NK-92 (cell line): ENCODE data around the gene PPFIBP2.

Experiments
- DNase-seq: peaks from one replicate; lab custom pipeline; 2025; ENCODE audit not compliant: unreplicated experiment; lab: John Stamatoyannopoulos, UW

PPFIBP2 gene

DNA sequence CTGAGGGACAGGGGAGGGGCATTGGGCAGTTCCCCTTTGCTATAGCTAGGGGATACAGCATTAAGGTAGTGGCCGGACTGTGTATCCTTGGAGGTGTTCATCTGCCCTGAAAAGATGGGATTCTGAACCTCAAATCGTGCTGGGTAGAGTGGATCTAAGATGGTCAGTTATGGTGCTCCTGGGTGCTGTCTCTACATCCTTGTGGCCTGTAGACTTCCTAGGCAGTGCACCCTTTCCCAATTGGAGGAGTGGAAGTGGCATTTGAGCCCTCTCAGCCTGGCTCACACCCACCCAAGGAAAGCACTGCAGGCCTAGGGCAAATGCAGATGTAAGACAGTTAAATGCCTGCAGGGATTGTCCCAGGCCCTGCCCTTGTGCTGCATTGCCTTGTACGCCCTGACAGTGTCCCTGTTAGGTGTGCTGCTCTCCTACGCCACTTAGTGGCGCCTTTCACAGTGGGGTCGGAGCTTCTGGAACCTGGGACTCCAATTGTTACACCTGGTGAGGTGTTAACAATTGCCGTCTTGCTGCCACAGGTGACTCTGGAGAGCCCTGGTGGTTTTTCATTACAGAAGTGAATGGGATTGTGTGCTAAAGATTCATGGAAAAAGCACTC, 35.0 kb downstream of the PPFIBP2 start:
- no peak for DNase-seq

DNA sequence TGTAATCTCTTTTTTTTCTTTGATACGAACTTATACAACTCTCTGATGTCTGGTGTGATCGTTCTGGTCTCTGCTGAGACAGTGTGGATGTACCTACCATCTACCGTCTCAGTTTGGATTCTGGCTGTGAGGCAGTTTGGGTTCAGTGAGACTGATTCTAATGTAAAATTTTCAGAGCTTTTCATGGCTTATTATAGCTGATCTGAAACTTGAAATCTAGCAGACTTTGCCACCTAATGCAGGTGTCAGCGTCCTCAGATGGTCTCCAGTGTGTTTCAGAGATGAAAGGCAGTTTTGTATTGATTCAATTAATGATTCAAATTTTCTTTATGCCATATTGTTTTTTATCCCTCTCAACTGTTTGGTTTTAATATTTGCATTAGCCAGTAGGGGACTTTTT, 35.9 kb downstream of the PPFIBP2 start:
- no peak for DNase-seq

DNA sequence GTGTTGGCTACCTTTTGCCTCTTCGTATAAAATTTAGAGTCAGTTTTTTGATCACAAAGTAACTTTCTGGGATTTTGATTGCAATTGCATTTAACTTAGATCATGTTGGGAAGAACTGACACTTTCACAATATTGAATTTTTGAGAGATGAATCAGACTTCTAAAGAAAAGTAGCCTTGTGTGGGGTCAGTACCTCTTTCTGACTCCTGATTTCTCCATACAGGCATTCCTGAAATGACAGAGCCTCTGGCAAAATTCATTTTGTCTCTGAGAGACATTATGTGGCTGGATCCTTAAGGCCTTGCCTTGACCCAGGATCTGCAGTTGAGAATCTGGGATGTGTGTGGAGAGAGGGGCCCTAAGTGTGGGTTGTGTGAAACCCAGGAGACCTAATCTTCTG, 37.8 kb downstream of the PPFIBP2 start:
- DNase-seq, result no peak

DNA sequence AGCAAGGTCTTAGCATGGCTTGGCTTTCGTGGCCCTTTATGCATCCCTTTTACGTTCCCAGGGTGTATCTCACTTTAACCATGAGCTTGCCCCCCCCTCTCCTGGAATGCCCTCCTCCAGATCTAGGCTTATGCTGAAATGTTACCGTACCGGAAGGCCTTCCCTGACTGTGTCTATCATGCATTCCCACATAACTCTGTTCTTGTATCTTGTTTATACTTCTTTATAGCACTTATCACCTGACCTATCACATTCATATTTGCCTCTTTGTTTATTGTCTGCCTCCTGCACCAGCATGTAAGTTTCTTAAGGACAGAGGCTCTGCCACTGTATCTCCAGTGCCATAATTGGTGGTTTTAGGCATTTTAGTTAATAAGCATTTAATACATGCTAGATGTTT, 38.9 kb downstream of the PPFIBP2 start:
- DNase-seq, result no peak

DNA sequence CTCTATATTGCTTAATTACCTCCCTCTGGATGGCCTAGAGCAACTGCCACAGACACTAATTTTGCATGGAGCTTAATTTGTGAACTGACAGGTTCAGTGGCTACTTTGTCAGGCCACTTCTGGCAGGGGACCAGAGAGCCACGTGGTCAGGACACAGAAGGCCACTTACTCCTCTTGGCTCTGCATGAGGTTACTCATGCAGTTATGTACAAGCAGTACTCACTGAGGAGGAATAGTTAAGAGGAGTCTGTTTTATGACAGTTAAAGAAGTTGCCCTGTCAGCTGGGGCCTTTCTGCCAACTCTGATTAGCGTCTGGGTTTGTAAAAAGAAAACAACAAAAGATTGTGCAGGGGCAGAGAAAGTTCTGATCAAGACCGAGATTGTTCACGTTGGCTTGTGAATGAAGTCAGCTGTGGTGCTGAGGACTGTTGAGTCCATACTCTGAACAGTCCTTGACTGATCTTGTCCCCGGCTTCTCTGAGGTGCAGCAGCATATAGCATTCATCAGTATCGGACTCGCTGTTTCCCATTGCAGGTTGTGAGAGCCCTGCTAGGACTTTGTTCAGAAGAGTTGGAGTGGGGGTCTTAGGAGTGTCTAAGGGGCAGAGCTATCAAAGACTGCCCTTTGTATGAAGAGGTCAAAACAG, 41.4 kb downstream of the PPFIBP2 start:
- DNase-seq, result no peak

DNA sequence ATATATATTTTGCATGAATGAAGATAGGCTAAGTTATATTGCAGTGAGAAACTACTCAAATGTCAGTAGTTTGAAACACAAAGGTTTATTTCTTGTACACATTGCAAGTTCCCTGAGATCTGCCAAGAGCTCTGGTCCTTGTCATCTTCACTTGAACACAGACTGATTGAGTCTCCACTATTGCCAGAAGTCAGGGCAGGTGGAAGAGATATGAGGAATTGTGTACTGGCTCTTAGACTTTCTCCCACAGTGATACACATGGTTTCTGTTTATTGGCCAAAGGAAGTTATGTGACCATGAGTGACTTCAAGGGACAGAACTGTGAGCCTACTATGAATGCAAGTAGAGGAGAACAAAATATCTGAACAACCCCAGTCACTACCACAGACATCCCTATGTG, 44.2 kb downstream of the PPFIBP2 start:
- no peak for DNase-seq

DNA sequence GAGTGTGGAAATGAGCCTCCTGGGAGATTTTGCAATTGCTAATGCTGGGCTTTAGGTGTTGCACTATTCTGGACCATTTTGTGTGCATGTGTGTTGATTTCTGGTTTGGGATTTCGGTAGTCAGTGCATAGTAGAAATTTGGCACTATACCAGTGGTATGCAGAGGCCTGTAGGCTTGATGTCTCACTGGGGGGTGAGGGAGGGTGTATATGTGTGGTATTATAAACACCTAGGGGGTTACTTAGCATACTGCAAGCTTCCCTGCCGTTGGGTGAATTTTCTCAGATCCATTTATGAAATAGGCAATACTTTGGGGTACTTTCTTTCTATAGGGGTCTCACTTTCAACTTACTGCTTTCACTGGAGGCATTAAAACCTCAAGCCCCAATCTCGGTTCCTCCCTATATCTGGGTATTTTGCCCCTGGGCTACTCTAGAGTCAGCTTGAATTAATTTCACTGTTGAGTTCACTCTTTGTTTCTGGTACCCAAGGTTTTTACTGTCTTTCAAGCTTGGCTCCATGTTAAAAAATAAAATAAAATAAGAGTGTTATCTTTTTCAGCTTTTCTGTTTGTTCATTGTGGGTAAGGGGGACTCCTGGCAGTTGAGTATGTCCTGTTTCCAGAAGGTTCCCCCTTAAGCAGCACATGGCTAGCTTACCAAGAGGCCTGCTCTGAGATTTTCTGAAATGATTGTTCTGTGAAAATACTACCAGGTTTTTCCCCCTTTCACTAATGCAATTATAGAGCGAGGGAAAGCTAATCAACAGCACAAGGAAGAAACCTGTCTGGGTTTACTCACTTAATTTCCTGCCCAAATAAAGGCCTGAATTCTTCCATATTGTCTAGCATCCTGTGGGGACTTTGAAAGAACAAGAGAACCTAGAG, 45.8 kb downstream of the PPFIBP2 start:
- no peak for DNase-seq

DNA sequence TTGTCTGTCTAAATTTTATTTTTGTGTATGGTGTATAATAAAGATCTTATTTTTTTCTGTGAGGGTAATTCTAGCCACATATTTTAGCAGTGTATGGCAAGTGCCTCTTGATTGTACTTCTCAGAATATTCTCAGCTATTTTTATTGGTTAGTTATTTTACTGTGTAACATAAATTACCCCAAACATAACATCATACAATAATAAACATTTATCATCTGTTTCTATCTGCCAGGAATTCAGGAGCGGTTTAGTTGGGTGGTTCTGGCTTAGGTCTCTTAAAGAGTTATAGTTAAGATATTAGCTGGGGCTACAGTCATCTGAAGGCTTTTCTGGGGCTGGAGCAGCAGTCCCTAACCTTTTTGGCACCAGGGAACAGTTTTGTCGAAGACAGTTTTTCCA, 47.8 kb downstream of the PPFIBP2 start:
- DNase-seq, result no peak

DNA sequence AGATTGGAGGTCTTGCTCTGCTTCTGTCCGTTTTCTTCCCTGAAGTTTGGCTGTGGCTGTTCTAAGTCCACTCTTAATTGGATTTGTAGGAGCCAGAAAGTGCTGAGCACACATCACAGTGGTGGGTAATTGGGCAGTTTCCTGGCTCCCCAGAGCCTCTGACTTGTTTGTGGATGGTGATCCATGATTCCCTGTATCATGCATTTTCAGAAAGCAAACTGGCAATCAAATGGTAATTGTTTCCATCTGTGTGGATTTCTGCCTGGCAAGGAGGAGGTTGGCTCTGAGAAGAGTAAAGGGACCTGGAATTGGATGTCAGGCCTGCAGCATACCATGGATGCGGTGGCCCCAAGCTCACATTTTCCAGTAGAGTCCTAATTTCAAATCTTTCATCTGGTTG, 49.5 kb downstream of the PPFIBP2 start:
- no peak for DNase-seq

DNA sequence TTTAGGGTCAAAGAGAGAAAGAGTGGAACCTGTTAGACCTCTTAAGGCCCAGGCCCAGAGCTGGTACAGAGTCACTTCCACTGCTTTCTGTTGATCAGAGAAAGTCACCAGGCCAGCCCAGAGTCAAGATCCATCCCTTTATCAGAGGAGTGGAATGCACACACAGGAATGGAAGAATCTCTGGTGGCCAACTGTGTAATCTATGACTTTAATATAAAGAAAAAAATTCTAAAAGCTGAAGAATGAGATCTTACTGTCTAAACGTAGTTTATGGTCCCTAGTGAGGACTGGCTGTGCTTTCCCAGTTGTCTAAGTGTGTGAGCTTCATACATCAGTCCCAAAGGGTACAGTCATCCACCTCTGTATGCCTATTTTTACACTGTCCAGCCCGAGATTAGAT, 51.0 kb downstream of the PPFIBP2 start:
- no peak for DNase-seq

DNA sequence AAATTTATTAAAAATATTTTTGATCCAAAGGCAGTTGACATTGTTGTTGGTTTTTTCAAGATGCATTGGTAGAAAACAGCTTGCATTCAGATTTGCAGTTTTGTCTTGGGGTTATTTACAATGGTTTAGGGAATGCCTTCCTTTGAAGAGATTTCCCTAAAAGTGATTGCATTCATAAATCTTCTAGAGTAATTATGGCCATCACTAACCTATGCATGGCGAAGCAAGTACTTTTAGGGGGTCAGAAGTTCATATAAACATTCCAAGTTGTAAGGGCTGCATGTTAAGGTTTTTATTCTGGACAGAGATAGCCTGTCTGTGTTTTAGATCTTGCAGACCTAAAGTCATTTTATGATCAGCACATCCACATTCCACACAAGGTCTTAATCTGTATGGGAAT, 53.5 kb downstream of the PPFIBP2 start:
- no peak for DNase-seq

DNA sequence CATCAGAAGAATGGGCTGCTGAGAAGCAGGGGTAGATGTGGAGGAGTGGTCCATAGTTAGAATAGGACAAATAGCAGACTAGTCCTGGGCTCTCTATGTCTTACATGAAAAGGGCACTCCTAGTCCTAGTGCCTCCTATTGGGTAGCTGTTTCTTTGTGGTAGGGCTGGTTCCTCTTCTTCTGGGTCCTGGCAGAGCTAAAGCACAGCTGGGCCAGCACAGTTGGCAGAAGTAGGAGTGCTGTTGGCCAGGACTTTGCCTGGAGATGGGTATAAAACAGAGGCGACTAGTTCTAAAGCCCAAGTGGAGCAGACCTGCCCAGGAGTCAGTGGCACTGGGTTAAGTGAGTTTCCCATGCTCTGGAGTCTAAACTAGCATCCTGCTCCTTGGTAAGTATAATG, 55.2 kb downstream of the PPFIBP2 start:
- no peak for DNase-seq

DNA sequence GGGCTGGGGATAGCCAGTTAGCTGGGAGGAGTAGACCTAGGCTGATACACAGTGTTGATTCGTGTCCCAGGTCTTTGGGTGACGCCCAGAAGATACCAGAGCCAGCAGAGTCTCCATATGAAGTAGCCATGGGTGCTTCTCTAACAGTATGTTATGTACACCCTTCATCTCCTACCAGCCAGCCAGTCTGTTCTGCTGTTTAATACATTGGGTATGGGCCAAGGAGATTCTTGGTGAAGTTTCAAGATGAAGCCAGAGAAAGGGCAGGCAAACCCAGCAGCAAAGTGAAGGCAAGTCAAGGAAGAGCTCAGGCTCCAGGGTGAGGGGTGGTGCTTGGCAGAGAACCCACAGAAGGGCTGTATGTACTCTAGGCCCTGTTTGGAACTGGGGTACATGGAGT, 56.4 kb downstream of the PPFIBP2 start:
- no peak for DNase-seq

DNA sequence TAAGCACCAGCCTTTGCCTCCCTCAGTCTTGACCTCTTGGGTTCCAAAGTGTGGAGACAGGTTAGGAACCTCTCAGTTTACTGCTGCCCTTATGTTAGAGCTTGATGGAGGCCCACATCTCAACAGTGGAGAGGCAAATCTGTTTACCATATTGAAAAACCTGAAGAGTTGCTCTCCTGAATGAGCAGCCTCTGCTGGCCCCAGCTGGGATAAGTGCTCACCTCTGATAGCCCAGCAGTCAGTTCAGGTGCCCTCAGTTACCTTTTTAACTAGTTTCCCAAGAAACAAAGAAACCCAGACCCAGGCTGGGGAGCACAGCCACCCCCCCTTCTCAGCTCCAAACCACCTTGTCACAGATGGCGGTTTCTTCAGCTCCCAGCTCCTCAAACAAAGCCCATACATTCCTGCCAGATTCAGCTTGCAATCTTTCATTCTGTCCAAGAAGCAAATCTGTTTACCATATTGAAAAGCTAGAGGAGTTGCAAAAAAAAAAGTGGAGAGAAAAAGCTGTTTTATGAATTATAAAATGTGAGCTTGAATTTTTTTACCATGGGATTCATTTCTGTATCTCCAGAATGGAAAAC, 57.2 kb downstream of the PPFIBP2 start:
- DNase-seq, result no peak

DNA sequence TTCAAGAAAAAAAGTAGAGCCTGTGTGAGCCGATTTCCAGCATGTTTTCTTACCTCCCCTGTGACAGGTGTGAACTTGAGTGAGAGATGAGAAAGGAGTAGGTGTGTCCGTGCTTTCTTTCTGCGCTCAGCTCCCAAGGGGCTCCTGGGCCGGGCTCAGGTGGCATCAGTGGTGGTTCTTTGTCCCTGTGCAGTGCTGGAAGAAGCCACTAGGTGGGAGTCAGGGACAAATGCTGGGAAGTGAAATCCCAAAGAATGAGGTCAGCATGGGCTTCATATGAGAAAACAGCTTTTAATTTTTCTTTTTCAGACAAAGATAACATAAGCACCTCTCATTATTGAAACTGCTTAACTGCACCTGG, 57.8 kb downstream of the PPFIBP2 start:
- DNase-seq, result no peak

DNA sequence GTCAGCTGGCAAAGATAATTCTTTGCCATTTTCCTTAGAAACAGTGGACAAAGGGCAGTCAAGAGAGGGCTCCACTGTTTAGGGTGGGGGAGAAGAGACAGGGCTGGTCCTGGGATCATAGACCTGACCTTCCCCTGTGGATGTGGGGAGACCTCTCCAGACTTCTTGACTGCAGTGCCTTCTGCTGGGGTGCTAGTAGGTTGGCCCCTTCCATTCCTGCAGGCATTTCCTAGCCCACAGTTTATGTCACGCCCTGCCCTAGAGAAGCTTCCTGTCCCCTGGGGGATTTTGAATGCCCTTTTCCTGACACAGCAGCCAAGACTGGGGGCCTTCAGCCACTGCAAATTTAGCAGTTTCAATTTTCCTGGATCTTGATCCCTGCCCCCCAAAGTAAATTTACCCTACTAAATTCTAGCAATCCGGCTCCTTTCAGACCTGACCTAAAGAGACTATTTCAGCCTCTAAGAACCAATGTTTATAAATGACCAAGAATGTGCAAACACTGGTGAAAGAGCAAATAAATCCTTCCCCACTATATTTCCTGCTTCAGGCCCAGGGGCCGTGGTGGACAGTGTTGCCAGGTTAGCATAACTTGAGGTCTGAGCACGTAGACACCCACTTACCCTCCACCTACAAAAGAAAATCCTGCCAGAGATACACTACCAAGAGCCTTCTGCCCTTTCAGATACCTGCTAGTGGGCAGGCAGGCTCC, 58.4 kb downstream of the PPFIBP2 start:
- no peak for DNase-seq

DNA sequence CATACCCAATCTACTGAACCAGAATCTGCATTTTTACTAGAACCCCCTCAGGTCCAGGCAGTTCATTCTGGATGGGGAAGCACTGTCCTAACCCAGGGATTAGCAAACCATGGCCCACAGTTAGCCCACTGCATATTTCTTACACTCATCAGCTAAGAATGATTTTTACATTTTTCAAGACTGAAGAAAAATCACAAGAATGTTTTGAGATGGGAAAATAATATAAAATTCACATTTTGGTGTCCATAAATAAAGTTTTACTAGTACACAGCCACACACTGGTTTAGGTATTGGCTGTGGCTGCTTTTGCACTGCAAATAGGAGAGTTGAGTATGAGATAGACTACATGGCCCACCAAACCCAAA, 59.4 kb downstream of the PPFIBP2 start:
- DNase-seq, result no peak

DNA sequence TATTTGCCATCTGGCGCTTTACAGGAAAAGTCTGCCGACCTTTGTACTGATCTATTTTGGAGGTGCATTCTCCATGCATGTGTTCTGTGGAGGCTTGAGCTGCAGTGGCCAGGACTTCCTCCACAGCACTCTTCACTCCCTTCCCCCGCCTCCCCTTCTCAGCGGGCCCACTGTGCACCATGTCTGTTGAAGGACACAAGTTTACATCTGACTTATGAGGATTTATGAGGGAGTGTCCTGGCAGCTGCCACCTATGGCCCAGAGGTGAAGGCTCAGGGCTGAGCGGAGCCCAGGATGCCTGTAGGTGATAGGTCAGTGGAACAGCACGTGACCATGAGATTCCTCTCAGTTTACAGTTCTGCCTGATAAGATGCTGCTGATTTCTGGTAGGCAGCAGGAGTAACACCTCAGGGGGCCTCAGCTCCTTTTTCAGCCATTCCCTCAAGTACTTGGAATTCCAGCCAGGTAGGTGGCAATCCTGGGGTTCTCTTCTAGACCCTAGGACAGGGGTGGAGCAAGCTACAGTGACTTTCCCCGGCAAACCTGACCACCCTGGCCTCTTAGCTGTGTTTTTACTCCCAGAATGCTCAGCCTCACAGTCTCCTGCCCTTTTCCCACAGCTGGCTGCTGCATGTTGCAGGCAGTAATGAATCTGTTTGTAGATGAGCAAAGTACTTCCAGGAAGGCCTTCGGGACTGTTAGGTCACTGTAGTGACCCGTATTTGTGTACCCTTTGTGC, 59.9 kb downstream of the PPFIBP2 start:
- no peak for DNase-seq

DNA sequence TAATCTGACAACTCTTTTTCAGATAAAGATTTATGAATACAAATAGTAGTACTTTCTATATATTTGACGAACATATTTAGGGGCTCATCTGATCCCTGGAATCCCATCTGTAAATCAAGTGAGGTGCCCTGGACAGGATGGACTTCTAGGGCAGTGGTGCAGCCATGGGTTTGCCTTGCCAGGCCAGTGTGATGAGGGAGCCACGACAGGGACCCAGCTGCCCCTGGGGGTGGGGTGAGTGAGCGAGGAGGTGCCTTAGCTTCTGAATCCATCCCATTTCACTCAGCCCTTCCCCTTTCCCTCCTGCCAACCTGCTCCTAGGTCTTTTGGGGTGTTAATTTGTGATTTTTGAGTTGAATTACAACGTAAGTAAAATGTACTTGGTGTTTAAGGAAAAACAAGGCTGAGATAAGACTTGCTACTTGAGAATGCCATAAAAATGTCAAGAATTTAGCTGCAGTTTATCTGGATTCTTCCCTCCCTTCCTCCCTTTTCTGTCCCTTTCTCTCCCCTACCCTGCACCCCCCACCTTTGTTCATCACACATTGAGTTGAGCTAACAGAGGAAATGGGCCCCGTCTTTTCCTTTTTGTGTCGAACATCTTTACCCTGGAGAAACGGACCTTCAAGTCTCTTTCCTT, 60.8 kb downstream of the PPFIBP2 start:
- DNase-seq, result no peak
